GM21717 (cell line): ENCODE data around the gene ADARB2.
"Not testable (repeated sequence)": the region's sequence is repeated elsewhere in the genome, so short reads cannot be mapped to it uniquely, and the experiment has no call there.

Experiments used
- ATAC-seq: cut with Tn5 transposase; IDR thresholded peaks from one replicate; pipeline ENCODE4 v1.9.1; 2021; ENCODE audit warnings: mild to moderate bottlenecking, moderate library complexity; ENCODE audit not compliant: unreplicated experiment

Gene ADARB2

GRCh38 chr10:1171586-1171985 lies 565.7 kb downstream of the ADARB2 start:
- no peak for ATAC-seq

- no peak for ATAC-seq
These were observed 566.1 kb downstream of the ADARB2 start for GRCh38 chr10:1171182-1171581.

- ATAC-seq = no peak
These were observed 566.5 kb downstream of the ADARB2 start for GRCh38 chr10:1170867-1171180.

- no peak for ATAC-seq
These were observed 567.1 kb downstream of the ADARB2 start for GRCh38 chr10:1169981-1170866.

GRCh38 chr10:1169186-1169885 lies 568.0 kb downstream of the ADARB2 start:
- no peak for ATAC-seq

GRCh38 chr10:1168763-1169162 lies 568.6 kb downstream of the ADARB2 start:
- ATAC-seq = no peak

- no peak for ATAC-seq
These were observed 570.5 kb downstream of the ADARB2 start for GRCh38 chr10:1166828-1167275.

GRCh38 chr10:1166101-1166827 lies 571.1 kb downstream of the ADARB2 start:
- ATAC-seq = no peak

GRCh38 chr10:1163831-1164230 lies 573.5 kb downstream of the ADARB2 start:
- no peak for ATAC-seq

- no peak for ATAC-seq
These were observed 574.1 kb downstream of the ADARB2 start for GRCh38 chr10:1163204-1163660.

GRCh38 chr10:1162481-1163203 lies 574.7 kb downstream of the ADARB2 start:
- ATAC-seq = no peak

GRCh38 chr10:1161315-1161673 lies 576.0 kb downstream of the ADARB2 start:
- ATAC-seq = not testable (repeated sequence)

- no peak for ATAC-seq
These were observed 576.6 kb downstream of the ADARB2 start for GRCh38 chr10:1160561-1161314.

GRCh38 chr10:1159131-1160061 lies 577.9 kb downstream of the ADARB2 start:
- peak; percentile 52 for ATAC-seq

- ATAC-seq = not testable (repeated sequence)
These were observed 578.8 kb downstream of the ADARB2 start for GRCh38 chr10:1158536-1158935.

- no peak for ATAC-seq
These were observed 579.3 kb downstream of the ADARB2 start for GRCh38 chr10:1158066-1158465.

GRCh38 chr10:1157615-1157933 lies 579.8 kb downstream of the ADARB2 start:
- ATAC-seq = no peak

GRCh38 chr10:1156921-1157614 lies 580.3 kb downstream of the ADARB2 start:
- no peak for ATAC-seq

GRCh38 chr10:1156616-1156886 lies 580.8 kb downstream of the ADARB2 start:
- no peak for ATAC-seq
